OCI-LY1 (cell line): ENCODE measurements around the gene NUDT12.

Experiments used
- CTCF ChIP-seq: fragments of 200-600 bp; sonication (generic), shearing (Covaris generic); IDR thresholded peaks from 2 replicates; pipeline ENCODE4 v1.5.1; 2017; ENCODE audit warnings: mild to moderate bottlenecking, antibody characterized with exemption, low read length, moderate library complexity, mixed read lengths
- EZH2 ChIP-seq: fragments of 200-600 bp; sonication (generic), shearing (Covaris generic); IDR thresholded peaks from 2 replicates; pipeline ENCODE4 v1.8.0; 2017; ENCODE audit warnings: borderline replicate concordance, mixed run types, mild to moderate bottlenecking, antibody characterized with exemption, low read length, moderate library complexity, mixed read lengths

GRCh38 chr5:103542441-103542840 is 20.1 kb downstream of the NUDT12 start:
- TF ChIP-seq EZH2 = no peak
- no peak for TF ChIP-seq CTCF
